GM12892 (cell line): ENCODE results near the gene MAST3.

ENCODE experiments used
- POLR2A ChIP-seq: IDR thresholded peaks from 2 replicates; pipeline ENCODE4 v1.6.1; 2011; ENCODE audit warnings: low read depth, low read length, control low read depth
- POLR2AphosphoS5 ChIP-seq: IDR thresholded peaks from 2 replicates; pipeline ENCODE4 v1.6.1; 2011; ENCODE audit warnings: low read depth, low read length, control low read depth

- TF ChIP-seq POLR2A (no peak), POLR2AphosphoS5 (no peak)
Measured at GRCh38 chr19:18172331-18173053, 74.9 kb downstream of the MAST3 start.
